A673 (cell line): ENCODE measurements around the gene HSH2D. TPM values are rescaled to one million over a fixed set of nuclear protein-coding genes. Genes with fewer than 3 reads are reported as not detected.

Source experiments
- BruUV-seq: library from RNA; stranded (reverse); fragments of 400-500 nt; replicated peaks from 2 replicates; lab custom pipeline; 2021; lab: Mats Ljungman, UMichigan
- CTCF ChIA-PET: fragments of 300-600 bp; sonication (Branson Sonifier 250); formaldehyde crosslinking; loops from one replicate; lab custom pipeline; 2022; ENCODE audit warnings: antibody characterized with exemption; lab: Charles Lee
- POLR2A ChIA-PET: fragments of 300-600 bp; sonication (Branson Sonifier 250); formaldehyde crosslinking; loops from one replicate; lab custom pipeline; 2022; ENCODE audit warnings: antibody characterized with exemption; ENCODE audit not compliant: low non-redundant PET; lab: Charles Lee
- DNase-seq: peaks from one replicate; pipeline ENCODE4 v3.0.0-alpha.2; 2015; ENCODE audit warnings: low spot score
- H3K27ac ChIP-seq: fragments of 200-600 bp; sonication (generic); 2 replicates; pipeline ENCODE4 v1.5.1; 2016; ENCODE audit warnings: mixed run types, low read depth, mild to moderate bottlenecking, mixed read lengths, antibody characterized with exemption, low read length; ENCODE audit not compliant: poor library complexity, severe bottlenecking
- H3K27me3 ChIP-seq: fragments of 200-600 bp; sonication (generic); replicated peaks from 2 replicates; pipeline ENCODE4 v1.6.1; 2017; ENCODE audit warnings: mixed run types, low read depth, mild to moderate bottlenecking, mixed read lengths, antibody characterized with exemption, low read length; ENCODE audit not compliant: insufficient read depth, poor library complexity
- H3K36me3 ChIP-seq: fragments of 200-600 bp; sonication (generic); 2 replicates; pipeline ENCODE4 v1.6.1; 2016; ENCODE audit warnings: mixed run types, mild to moderate bottlenecking, mixed read lengths, antibody characterized with exemption, low read length; ENCODE audit not compliant: insufficient read depth, poor library complexity, severe bottlenecking
- H3K4me1 ChIP-seq: fragments of 200-600 bp; sonication (generic); 2 replicates; pipeline ENCODE4 v1.6.1; 2017; ENCODE audit warnings: mixed run types, mild to moderate bottlenecking, mixed read lengths, antibody characterized with exemption, low read length; ENCODE audit not compliant: insufficient read depth, poor library complexity, severe bottlenecking
- H3K4me3 ChIP-seq: fragments of 200-600 bp; sonication (generic); 2 replicates; pipeline ENCODE4 v1.5.1; 2016; ENCODE audit warnings: low read depth, mixed run types, mild to moderate bottlenecking, mixed read lengths, low read length; ENCODE audit not compliant: poor library complexity, severe bottlenecking
- H3K9me3 ChIP-seq: fragments of 200-600 bp; sonication (generic); 2 replicates; pipeline ENCODE4 v1.6.1; 2016; ENCODE audit warnings: mixed run types, low read depth, mild to moderate bottlenecking, mixed read lengths, antibody characterized with exemption, low read length; ENCODE audit not compliant: poor library complexity, severe bottlenecking
- EZH2 ChIP-seq: fragments of 200-600 bp; sonication (generic); IDR thresholded peaks from 2 replicates; pipeline ENCODE4 v1.6.1; 2017; ENCODE audit warnings: borderline replicate concordance, low read depth, mild to moderate bottlenecking, mixed read lengths, antibody characterized with exemption, low read length; ENCODE audit not compliant: poor library complexity, severe bottlenecking
- intact Hi-C: fragments of 100-400 bp; cut with micrococcal nuclease; formaldehyde crosslinking; loops from one replicate; pipeline ENCODE4 v1.10.0; 2022; ENCODE audit not compliant: unreplicated experiment
- total RNA-seq: library from RNA; stranded (reverse); gene quantifications from 2 replicates; pipeline ENCODE4 v1.2.3, GENCODE V29; 2021
- TF ChIP-seq, protein P1 (sequence below): fragments of 300-800, 200-600 bp; sonication (generic); conservative IDR thresholded peaks from 2 replicates; pipeline ENCODE4 v1.5.1; 2017; ENCODE audit warnings: low read depth, mild to moderate bottlenecking, antibody characterized with exemption, low read length, moderate library complexity, mixed read lengths

Gene HSH2D
- total RNA-seq, 1 experiment from 2014 or later, result not detected

DNA sequence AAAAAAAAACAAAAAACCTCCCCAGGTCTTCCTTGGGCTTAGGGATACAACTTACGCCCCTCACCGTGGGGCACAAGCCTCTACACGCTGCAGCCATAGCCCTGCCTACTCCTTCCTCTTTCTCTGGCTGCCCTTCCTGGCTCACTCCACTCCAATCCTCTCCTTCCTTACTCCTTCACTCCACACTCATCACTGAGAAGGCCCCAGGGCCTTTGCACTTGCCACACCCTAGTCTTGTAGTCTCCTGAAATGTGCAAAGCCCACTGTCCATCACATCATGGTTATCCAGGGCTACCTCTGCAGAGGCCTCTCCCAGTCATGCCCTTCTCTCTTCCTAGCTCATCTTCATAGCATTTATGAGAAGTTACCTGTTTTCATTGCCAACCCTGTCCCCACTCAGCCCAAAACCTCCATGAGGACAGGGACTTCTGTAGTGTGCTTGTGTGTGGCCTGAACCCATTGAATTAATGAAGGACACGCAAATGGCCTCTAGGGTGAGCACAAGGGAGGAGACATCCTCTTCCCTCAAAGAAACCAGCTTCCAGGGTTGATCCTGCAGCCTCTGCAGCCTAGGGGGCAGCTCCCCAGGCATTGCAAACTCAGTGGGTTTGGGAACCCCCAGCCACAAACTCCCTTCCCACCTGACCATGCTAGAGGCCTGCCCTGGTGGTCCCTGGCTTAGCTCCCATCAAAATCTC lies 7.9 kb upstream of the HSH2D start:
- no peak for DNase-seq
- Histone ChIP-seq H3K9me3 (no peaks in the 10 kb centered on the region), H3K4me3 (no peak overlapping the region), H3K4me1 (no peaks in the 10 kb centered on the region), H3K36me3 (peaks cover 26% of the 10 kb centered on the region), H3K27me3 (no peaks in the 10 kb centered on the region), H3K27ac (no peak overlapping the region)
- POLR2A ChIA-PET, result no interaction called here
- intact Hi-C loops, result no loop called here
- no peak for TF ChIP-seq EZH2
- TF ChIP-seq, protein P1, sequence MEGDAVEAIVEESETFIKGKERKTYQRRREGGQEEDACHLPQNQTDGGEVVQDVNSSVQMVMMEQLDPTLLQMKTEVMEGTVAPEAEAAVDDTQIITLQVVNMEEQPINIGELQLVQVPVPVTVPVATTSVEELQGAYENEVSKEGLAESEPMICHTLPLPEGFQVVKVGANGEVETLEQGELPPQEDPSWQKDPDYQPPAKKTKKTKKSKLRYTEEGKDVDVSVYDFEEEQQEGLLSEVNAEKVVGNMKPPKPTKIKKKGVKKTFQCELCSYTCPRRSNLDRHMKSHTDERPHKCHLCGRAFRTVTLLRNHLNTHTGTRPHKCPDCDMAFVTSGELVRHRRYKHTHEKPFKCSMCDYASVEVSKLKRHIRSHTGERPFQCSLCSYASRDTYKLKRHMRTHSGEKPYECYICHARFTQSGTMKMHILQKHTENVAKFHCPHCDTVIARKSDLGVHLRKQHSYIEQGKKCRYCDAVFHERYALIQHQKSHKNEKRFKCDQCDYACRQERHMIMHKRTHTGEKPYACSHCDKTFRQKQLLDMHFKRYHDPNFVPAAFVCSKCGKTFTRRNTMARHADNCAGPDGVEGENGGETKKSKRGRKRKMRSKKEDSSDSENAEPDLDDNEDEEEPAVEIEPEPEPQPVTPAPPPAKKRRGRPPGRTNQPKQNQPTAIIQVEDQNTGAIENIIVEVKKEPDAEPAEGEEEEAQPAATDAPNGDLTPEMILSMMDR, result no peak
- CTCF ChIA-PET, result no interaction called here
- BruUV-seq, result no TSS peak

DNA sequence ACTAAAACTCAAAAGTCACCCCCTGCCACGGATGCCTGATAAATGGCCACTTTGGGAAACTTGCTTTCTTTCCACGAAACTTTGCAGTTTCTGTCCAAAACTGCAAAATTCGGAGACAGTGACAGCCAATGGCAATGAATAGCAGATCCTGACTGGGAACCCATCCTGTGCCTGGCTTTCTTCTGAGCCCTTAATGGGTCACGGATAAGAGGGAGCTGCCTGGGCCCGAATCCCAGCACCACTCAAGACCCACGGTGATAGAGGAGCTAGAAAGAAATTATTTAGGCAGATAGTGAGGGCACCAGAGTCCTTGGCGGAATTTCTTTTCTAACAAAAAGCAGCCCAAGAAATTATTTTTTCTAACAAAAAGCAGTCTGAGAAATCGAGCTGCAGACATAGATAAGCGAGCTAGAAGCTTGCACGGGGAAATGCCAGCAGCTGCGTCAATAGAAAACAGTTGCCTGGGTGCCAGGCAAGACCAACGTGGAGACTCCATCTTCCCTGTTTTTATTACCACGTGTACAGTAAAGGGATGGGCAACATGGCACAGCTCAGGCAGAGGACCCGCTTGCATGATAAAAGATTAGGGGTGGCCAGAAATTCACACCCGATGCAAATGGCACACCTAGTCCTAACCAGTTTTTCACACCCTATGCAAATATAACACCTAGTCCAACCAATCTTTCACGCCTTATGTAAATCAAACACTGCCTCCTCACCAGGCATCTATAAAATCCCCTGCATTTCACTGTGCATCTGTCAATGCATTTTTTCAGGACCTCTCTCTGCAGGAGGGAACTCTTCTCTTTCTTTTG lies 7.1 kb upstream of the HSH2D start:
- no TSS peak for BruUV-seq
- H3K27me3 ChIP-seq, result no peaks in the 10 kb centered on the region
- H3K27ac ChIP-seq, result no peak overlapping the region
- DNase-seq, result no peak
- peaks cover 22% of the 10 kb centered on the region for H3K36me3 ChIP-seq
- intact Hi-C loops, result no loop called here
- H3K4me1 ChIP-seq, result no peaks in the 10 kb centered on the region
- POLR2A ChIA-PET, result no interaction called here
- H3K4me3 ChIP-seq, result no peak overlapping the region
- no peaks in the 10 kb centered on the region for H3K9me3 ChIP-seq
- CTCF ChIA-PET, result no interaction called here
- no peak for TF ChIP-seq EZH2
- TF ChIP-seq, protein P1, result no peak

DNA sequence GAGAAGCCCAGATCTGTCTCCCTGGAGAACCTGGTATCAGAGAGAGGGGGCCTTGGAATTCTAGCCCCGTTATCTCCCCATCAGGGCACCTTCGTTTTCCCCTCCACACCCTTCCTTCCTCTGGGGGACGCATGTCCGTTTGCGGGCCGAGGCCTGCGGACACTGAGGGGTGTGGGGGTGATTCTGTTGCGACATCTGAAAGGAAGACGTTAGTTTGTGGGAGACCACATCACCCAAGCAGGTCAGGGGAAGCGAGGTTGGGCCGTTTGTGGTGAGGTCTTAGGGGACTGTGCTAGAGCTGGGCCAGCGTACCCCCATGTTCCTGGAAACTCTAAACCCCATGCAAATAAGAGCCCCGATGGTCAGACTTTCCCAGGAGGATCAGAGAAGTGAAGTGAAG lies 3.7 kb upstream of the HSH2D start:
- no peak overlapping the region for H3K27ac ChIP-seq
- ChIA-PET CTCF (no interaction called here), POLR2A (no interaction called here)
- BruUV-seq, result no TSS peak
- no peaks in the 10 kb centered on the region for H3K27me3 ChIP-seq
- no peaks in the 10 kb centered on the region for H3K9me3 ChIP-seq
- intact Hi-C loops, result no loop called here
- DNase-seq, result no peak
- H3K4me1 ChIP-seq, result no peaks in the 10 kb centered on the region
- H3K4me3 ChIP-seq, result no peak overlapping the region
- TF ChIP-seq, protein P1, result no peak
- TF ChIP-seq EZH2, result no peak
- no peaks in the 10 kb centered on the region for H3K36me3 ChIP-seq
